ENCODE results near the gene ADAM12.

Gene ADAM12

GRCh38 chr10:126009650-126010049 lies 378.6 kb downstream of the ADAM12 start:
- TF ChIP-seq FOXM1 (IDR thresholded peaks at IDR 0.05; ENCODE audit: borderline replicate concordance, low read depth) (no peak), RAD21 (IDR thresholded peaks at IDR 0.05; ENCODE audit: low read depth) (no peak), NFIC (IDR thresholded peaks at IDR 0.05) (no peak), CEBPB (IDR thresholded peaks at IDR 0.05) (no peak), YY1 (IDR thresholded peaks at IDR 0.05; ENCODE audit: low read depth) (no peak), TCF12 (IDR thresholded peaks at IDR 0.05; ENCODE audit: low read depth) (no peak), EGR1 (IDR thresholded peaks at IDR 0.05) (no peak), EP300 (IDR thresholded peaks at IDR 0.05; ENCODE audit: borderline replicate concordance) (no peak), TEAD4 (IDR thresholded peaks at IDR 0.05) (no peak), CREB1 (IDR thresholded peaks at IDR 0.05; ENCODE audit: low read depth) (no peak), MAX (IDR thresholded peaks at IDR 0.05) (no peak), TAF1 (IDR thresholded peaks at IDR 0.05; ENCODE audit: low read depth) (no peak), ZBTB7A (IDR thresholded peaks at IDR 0.05; ENCODE audit: low read depth) (no peak), USF1 (IDR thresholded peaks at IDR 0.05) (no peak)
- TF ChIP-seq, protein P1, sequence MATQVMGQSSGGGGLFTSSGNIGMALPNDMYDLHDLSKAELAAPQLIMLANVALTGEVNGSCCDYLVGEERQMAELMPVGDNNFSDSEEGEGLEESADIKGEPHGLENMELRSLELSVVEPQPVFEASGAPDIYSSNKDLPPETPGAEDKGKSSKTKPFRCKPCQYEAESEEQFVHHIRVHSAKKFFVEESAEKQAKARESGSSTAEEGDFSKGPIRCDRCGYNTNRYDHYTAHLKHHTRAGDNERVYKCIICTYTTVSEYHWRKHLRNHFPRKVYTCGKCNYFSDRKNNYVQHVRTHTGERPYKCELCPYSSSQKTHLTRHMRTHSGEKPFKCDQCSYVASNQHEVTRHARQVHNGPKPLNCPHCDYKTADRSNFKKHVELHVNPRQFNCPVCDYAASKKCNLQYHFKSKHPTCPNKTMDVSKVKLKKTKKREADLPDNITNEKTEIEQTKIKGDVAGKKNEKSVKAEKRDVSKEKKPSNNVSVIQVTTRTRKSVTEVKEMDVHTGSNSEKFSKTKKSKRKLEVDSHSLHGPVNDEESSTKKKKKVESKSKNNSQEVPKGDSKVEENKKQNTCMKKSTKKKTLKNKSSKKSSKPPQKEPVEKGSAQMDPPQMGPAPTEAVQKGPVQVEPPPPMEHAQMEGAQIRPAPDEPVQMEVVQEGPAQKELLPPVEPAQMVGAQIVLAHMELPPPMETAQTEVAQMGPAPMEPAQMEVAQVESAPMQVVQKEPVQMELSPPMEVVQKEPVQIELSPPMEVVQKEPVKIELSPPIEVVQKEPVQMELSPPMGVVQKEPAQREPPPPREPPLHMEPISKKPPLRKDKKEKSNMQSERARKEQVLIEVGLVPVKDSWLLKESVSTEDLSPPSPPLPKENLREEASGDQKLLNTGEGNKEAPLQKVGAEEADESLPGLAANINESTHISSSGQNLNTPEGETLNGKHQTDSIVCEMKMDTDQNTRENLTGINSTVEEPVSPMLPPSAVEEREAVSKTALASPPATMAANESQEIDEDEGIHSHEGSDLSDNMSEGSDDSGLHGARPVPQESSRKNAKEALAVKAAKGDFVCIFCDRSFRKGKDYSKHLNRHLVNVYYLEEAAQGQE (IDR thresholded peaks at IDR 0.05; ENCODE audit: low read depth), result no peak

DNA sequence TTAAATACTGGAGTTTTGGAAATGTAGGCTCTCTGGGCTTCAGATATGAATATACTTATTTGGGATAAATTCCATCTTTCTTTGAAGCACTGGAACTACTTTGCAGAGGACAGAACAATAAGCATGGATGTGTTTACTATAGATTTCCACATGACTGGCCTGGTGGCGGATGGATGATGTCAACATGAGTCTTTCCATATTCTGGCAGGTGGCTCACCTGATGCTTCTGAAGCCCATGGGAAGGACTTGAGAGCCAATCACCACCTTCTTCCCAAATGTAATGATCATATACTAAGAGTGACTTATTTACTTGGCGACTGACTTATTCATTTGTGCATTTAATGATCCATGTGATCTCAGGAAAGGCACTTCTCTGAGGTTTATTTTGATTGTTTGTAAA lies 381.4 kb downstream of the ADAM12 start:
- TF ChIP-seq CEBPB (IDR thresholded peaks at IDR 0.05), result no peak
- no peak for TF ChIP-seq EGR1 (IDR thresholded peaks at IDR 0.05)
- TF ChIP-seq, protein P1 (IDR thresholded peaks at IDR 0.05; ENCODE audit: low read depth), result no peak

- TF ChIP-seq FOXM1 (IDR thresholded peaks at IDR 0.05; ENCODE audit: borderline replicate concordance, low read depth), result no peak
- TF ChIP-seq TCF12 (IDR thresholded peaks at IDR 0.05; ENCODE audit: low read depth), result no peak
- no peak for TF ChIP-seq RAD21 (IDR thresholded peaks at IDR 0.05; ENCODE audit: low read depth)
- no peak for TF ChIP-seq EP300 (IDR thresholded peaks at IDR 0.05; ENCODE audit: borderline replicate concordance)
- no peak for TF ChIP-seq YY1 (IDR thresholded peaks at IDR 0.05; ENCODE audit: low read depth)
- TF ChIP-seq EGR1 (IDR thresholded peaks at IDR 0.05), result no peak
- no peak for TF ChIP-seq MAX (IDR thresholded peaks at IDR 0.05)
- no peak for TF ChIP-seq CEBPB (IDR thresholded peaks at IDR 0.05)
- TF ChIP-seq, protein P1 (IDR thresholded peaks at IDR 0.05; ENCODE audit: low read depth), result no peak
- no peak for TF ChIP-seq ZBTB7A (IDR thresholded peaks at IDR 0.05; ENCODE audit: low read depth)
Observed at GRCh38 chr10:126006264-126006663, 382.0 kb downstream of the ADAM12 start.

- no peak for TF ChIP-seq CEBPB (IDR thresholded peaks at IDR 0.05)
- no peak for TF ChIP-seq EGR1 (IDR thresholded peaks at IDR 0.05)
Observed at GRCh38 chr10:126004752-126005151, 383.5 kb downstream of the ADAM12 start.

- TF ChIP-seq CREB1 (IDR thresholded peaks at IDR 0.05; ENCODE audit: low read depth), result no peak
- no peak for TF ChIP-seq EGR1 (IDR thresholded peaks at IDR 0.05)
- no peak for TF ChIP-seq CEBPB (IDR thresholded peaks at IDR 0.05)
- TF ChIP-seq EP300 (IDR thresholded peaks at IDR 0.05; ENCODE audit: borderline replicate concordance), result no peak
- TF ChIP-seq, protein P1 (IDR thresholded peaks at IDR 0.05; ENCODE audit: low read depth), result no peak
- TF ChIP-seq MAX (IDR thresholded peaks at IDR 0.05), result no peak
- no peak for TF ChIP-seq TAF1 (IDR thresholded peaks at IDR 0.05; ENCODE audit: low read depth)
- TF ChIP-seq ZBTB7A (IDR thresholded peaks at IDR 0.05; ENCODE audit: low read depth), result no peak
- no peak for TF ChIP-seq NFIC (IDR thresholded peaks at IDR 0.05)
- TF ChIP-seq YY1 (IDR thresholded peaks at IDR 0.05; ENCODE audit: low read depth), result no peak
- TF ChIP-seq FOXM1 (IDR thresholded peaks at IDR 0.05; ENCODE audit: borderline replicate concordance, low read depth), result no peak
- TF ChIP-seq TEAD4 (IDR thresholded peaks at IDR 0.05), result no peak
Observed at GRCh38 chr10:126001576-126001975, 386.7 kb downstream of the ADAM12 start.
